AG09319 (cell line): ENCODE results near the gene GIPC3.

Experiments
- DNase-seq: peaks from one replicate; pipeline ENCODE4 v3.0.0-alpha.2; 2010; ENCODE audit warnings: low read depth; ENCODE audit errors: extremely low read depth
- CTCF ChIP-seq: IDR thresholded peaks from 2 replicates; pipeline ENCODE4 v1.5.1; 2011; ENCODE audit warnings: low read depth, mild to moderate bottlenecking, inconsistent platforms, low read length, moderate library complexity

GIPC3 gene

GRCh38 chr19:3590991-3591659, 5.8 kb downstream of the GIPC3 start:
- no peak for DNase-seq
- TF ChIP-seq CTCF, result no peak

DNA sequence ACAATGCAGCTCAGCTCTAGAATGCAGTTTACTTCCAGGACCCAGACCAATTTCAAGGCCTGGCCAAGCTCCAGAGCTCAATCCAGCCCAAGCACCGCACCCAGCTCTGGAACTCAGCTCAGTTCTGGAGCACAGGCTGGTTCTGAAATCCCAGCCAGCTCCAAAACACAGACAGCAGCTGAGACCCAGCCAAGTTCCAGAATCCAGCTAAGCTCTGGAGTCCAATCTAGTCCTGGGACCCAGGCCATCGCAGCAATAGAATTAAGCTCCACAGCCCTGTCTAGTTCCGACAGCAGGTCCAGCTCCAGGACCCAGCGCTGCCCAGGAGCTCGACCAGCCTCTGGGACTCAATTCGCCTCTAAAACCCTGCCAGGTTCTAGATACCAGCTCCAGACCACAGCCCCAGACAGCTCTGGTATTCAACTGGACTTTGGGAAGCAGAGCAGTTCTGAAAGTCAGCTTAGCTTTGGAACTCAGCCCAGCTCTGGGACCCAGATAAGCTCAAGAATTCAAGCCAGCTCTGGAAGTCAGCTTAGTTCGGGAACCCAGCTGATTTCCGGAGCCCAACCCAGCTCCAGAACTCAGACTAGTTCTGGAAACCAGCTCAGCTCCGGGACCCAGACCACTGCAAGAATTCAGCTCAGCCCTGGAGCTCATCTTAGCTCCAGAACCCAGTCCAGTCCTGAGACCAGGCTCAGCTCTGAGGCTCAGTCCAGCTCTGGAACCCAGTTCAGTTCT, 6.8 kb downstream of the GIPC3 start:
- no peak for DNase-seq
- TF ChIP-seq CTCF, result no peak

- TF ChIP-seq CTCF, result no peak
- DNase-seq, result no peak
Measured at GRCh38 chr19:3593156-3593555, 7.9 kb downstream of the GIPC3 start.

GRCh38 chr19:3595521-3596061, 10.3 kb downstream of the GIPC3 start:
- TF ChIP-seq CTCF, result no peak

GRCh38 chr19:3599776-3600187, 14.5 kb downstream of the GIPC3 start:
- TF ChIP-seq CTCF, result no peak; the same call in 1 of the 2 replicates
- no peak for DNase-seq

More at GRCh38 chr19:3595521-3596061, 10.3 kb downstream of the GIPC3 start:
- DNase-seq, result no peak

GRCh38 chr19:3601021-3601420, 15.7 kb downstream of the GIPC3 start:
- no peak for TF ChIP-seq CTCF
- DNase-seq, result no peak
